ENCODE results near the gene GOLM1. TPM values are rescaled to one million over a fixed set of nuclear protein-coding genes. Genes with fewer than 3 reads are reported as not detected.

GOLM1 gene
- total and polyA plus RNA-seq, 2 of the 4 experiments (the other 2 are of a cell fraction): 54.8 to 59.2 TPM

- Histone ChIP-seq H4K8ac (ENCODE audit: low read depth in 2 of 2, low read length in 2 of 2) (no peak overlapping the region), H4K91ac (ENCODE audit: insufficient read depth, low read depth, low read length) (no peak overlapping the region), H3K9me1 (ENCODE audit: insufficient read depth, low read length) (peaks cover 2% of the 10 kb centered on the region; the same call in 1 of the 2 replicates), H2BK20ac (ENCODE audit: low read depth, low read length) (no peak overlapping the region), H4K20me1 (ENCODE audit: insufficient read depth, low read length) (no peaks in the 10 kb centered on the region), H3K27me3 (ENCODE audit: control insufficient read depth, insufficient read depth, low read length) (no peaks in the 10 kb centered on the region), H2AFZ (replicated peaks; ENCODE audit: low read length, poor library complexity) (no peak overlapping the region), H3K9me3 (ENCODE audit: control insufficient read depth, insufficient read depth, low read length) (no peaks in the 10 kb centered on the region), H3K4me1 (ENCODE audit: control insufficient read depth, insufficient read depth, low read length) (no peaks in the 10 kb centered on the region), H3K27ac (ENCODE audit: insufficient read depth, low read length) (no peak overlapping the region), H3K56ac (ENCODE audit: extremely low read depth, insufficient read depth, low read length) (no peak overlapping the region), H4K5ac (ENCODE audit: low read depth, low read length) (no peak overlapping the region), H3K36me3 (ENCODE audit: control insufficient read depth, insufficient read depth, low read length) (peaks cover 13% of the 10 kb centered on the region), H3K18ac (ENCODE audit: low read depth, low read length) (no peak overlapping the region), H3K23ac (ENCODE audit: low read depth, low read length) (no peak overlapping the region), H2BK120ac (ENCODE audit: low read depth, low read length) (no peak overlapping the region), H2AK9ac (replicated peaks; ENCODE audit: low read depth, low read length, poor library complexity) (no peak overlapping the region), H2AK5ac (ENCODE audit: low read depth, low read length) (no peak overlapping the region), H3K4me3 (ENCODE audit: insufficient read depth, low read depth, low read length) (no peak overlapping the region), H3K79me1 (ENCODE audit: low read depth in 1 of 2, low read length in 2 of 2) (peaks cover 8 to 9% of the 10 kb centered on the region in 2 experiments), H3K14ac (replicated peaks; ENCODE audit: low read depth, low read length) (no peak overlapping the region), H3K9ac (ENCODE audit: low read depth, low read length) (no peak overlapping the region), H2BK5ac (ENCODE audit: low read depth, low read length, poor library complexity, severe bottlenecking) (no peak overlapping the region), H3K4me2 (ENCODE audit: low read depth, low read length) (no peak overlapping the region), H2BK15ac (ENCODE audit: low read depth, low read length) (no peak overlapping the region), H3K4ac (ENCODE audit: low read depth, low read length) (no peak overlapping the region)
- dilution Hi-C loops (cut with HindIII; ENCODE audit: low sequenced_read_pairs, unreplicated experiment): no loop called here
- BruUV-seq (replicated peaks): no TSS peak
- no CpG with 5 or more reads among the region's 1 CpG for WGBS, 2 experiments (ENCODE audit: extremely low coverage in 2 of 2, insufficient read length in 1 of 2)
- TF ChIP-seq SMC3 (IDR thresholded peaks at IDR 0.05; ENCODE audit: low read depth, low read length) (no peak), USF2 (IDR thresholded peaks at IDR 0.05; ENCODE audit: low read depth, low read length) (no peak), CEBPB (IDR thresholded peaks at IDR 0.05; ENCODE audit: low read depth, low read length) (no peak), MXI1 (IDR thresholded peaks at IDR 0.05; ENCODE audit: borderline replicate concordance, low read depth, low read length) (no peak), CHD1 (IDR thresholded peaks at IDR 0.05; ENCODE audit: low read depth, low read length) (no peak), MAFK (IDR thresholded peaks at IDR 0.05; ENCODE audit: low read depth, low read length) (no peak)
- no peak for DNase-seq
- no peak for ATAC-seq (ENCODE audit: low read depth)
- in situ Hi-C loops (cut with MboI; ENCODE audit: low sequenced_read_pairs): no loop called here
- POLR2A ChIA-PET (ENCODE audit: unreplicated experiment): no interaction called here
- CTCF ChIA-PET: no interaction called here
- intact Hi-C loops (cut with micrococcal nuclease): no loop called here
Measured at GRCh38 chr9:85995599-85995998, 103.8 kb downstream of the GOLM1 start.

Measured in IMR-90 (cell line).